Astrocyte (in vitro differentiated cells and primary cell): ENCODE measurements around the gene PCMTD2. TPM values are rescaled to one million over a fixed set of nuclear protein-coding genes. Genes with fewer than 3 reads are reported as not detected.

Experiments used
- DNase-seq: peaks from one replicate; pipeline ENCODE4 v3.0.0-alpha.2; 2010; ENCODE audit warnings: low read depth
- FAIRE-seq: peaks from 2 replicates; lab custom pipeline; 2011; peaks lifted over from hg19 to GRCh38; lab: Jason Lieb, UNC
- H2AFZ ChIP-seq: 2 replicates; pipeline ENCODE4 v1.6.0; 2012; ENCODE audit warnings: low read depth, low read length, inconsistent platforms
- H3K27ac ChIP-seq: 2 replicates; pipeline ENCODE4 v1.5.1; 2011; ENCODE audit warnings: low read depth, low read length, inconsistent platforms
- H3K27me3 ChIP-seq: 2 replicates; pipeline ENCODE4 v1.6.0; 2011; ENCODE audit warnings: low read length, inconsistent platforms; ENCODE audit not compliant: insufficient read depth
- H3K36me3 ChIP-seq: 2 replicates; pipeline ENCODE4 v1.5.1; 2011; ENCODE audit warnings: low read length, inconsistent platforms; ENCODE audit not compliant: insufficient read depth
- H3K4me1 ChIP-seq: 2 replicates; pipeline ENCODE4 v1.5.1; 2011; ENCODE audit warnings: low read length, inconsistent platforms; ENCODE audit not compliant: insufficient read depth
- H3K4me2 ChIP-seq: 2 replicates; pipeline ENCODE4 v1.6.0; 2012; ENCODE audit warnings: low read length, inconsistent platforms
- H3K4me3 ChIP-seq: 2 replicates; pipeline ENCODE4 v1.5.1; 2011; ENCODE audit warnings: low read depth, mild to moderate bottlenecking, low read length, inconsistent platforms; ENCODE audit not compliant: insufficient read depth
- H3K79me2 ChIP-seq: 2 replicates; pipeline ENCODE4 v1.6.0; 2012; ENCODE audit warnings: mild to moderate bottlenecking, low read length, inconsistent platforms; ENCODE audit not compliant: insufficient read depth
- H3K9ac ChIP-seq: 2 replicates; pipeline ENCODE4 v1.6.0; 2012; ENCODE audit warnings: mild to moderate bottlenecking, low read length, inconsistent platforms
- H3K9me3 ChIP-seq: 2 replicates; pipeline ENCODE4 v1.5.1; 2012; ENCODE audit warnings: low read depth, mild to moderate bottlenecking, low read length, inconsistent platforms; ENCODE audit not compliant: insufficient read depth
- H4K20me1 ChIP-seq: 2 replicates; pipeline ENCODE4 v1.6.0; 2012; ENCODE audit warnings: low read length, inconsistent platforms; ENCODE audit not compliant: insufficient read depth
- H3K27ac Mint-ChIP-seq: one replicate; pipeline ENCODE4 v1.8.0; 2021; ENCODE audit warnings: mild to moderate bottlenecking, mixed read lengths; ENCODE audit not compliant: unreplicated experiment
- H3K27me3 Mint-ChIP-seq: one replicate; pipeline ENCODE4 v1.8.0; 2021; ENCODE audit warnings: low read depth, mixed read lengths; ENCODE audit not compliant: unreplicated experiment
- H3K36me3 Mint-ChIP-seq: one replicate; pipeline ENCODE4 v1.8.0; 2021; ENCODE audit warnings: low read depth, mixed read lengths; ENCODE audit not compliant: unreplicated experiment
- H3K4me1 Mint-ChIP-seq: one replicate; pipeline ENCODE4 v1.8.0; 2021; ENCODE audit warnings: low read depth, mixed read lengths; ENCODE audit not compliant: unreplicated experiment
- H3K4me3 Mint-ChIP-seq: one replicate; pipeline ENCODE4 v1.8.0; 2021; ENCODE audit warnings: mild to moderate bottlenecking, moderate library complexity, mixed read lengths; ENCODE audit not compliant: unreplicated experiment
- H3K9me3 Mint-ChIP-seq: one replicate; pipeline ENCODE4 v1.8.0; 2021; ENCODE audit warnings: mild to moderate bottlenecking, mixed read lengths; ENCODE audit not compliant: unreplicated experiment
- CTCF ChIP-seq: IDR thresholded peaks from 2 replicates; pipeline ENCODE4 v1.5.1; 2011; ENCODE audit warnings: low read depth, mild to moderate bottlenecking, inconsistent platforms, low read length, moderate library complexity; ENCODE audit not compliant: insufficient read depth
- EZH2 ChIP-seq: IDR thresholded peaks from 2 replicates; pipeline ENCODE4 v1.6.1; 2012; ENCODE audit warnings: mild to moderate bottlenecking, low read length, inconsistent platforms; ENCODE audit not compliant: insufficient read depth
- total RNA-seq: library from RNA; stranded (reverse); gene quantifications from 2 replicates; pipeline ENCODE4 v1.2.1, GENCODE V29; 2021

PCMTD2 gene
- total RNA-seq, 1 donor from 2014 or later = 40.0 TPM

- peaks cover 3% of the 10 kb centered on the region for H3K27me3 ChIP-seq
- Mint-ChIP-seq H3K4me3 (no peak overlapping the region), H3K36me3 (no peaks in the 10 kb centered on the region), H3K27ac (no peak overlapping the region), H3K4me1 (no peaks in the 10 kb centered on the region), H3K9me3 (peaks cover 8% of the 10 kb centered on the region), H3K27me3 (peaks cover 20% of the 10 kb centered on the region)
- H2AFZ ChIP-seq = no peak overlapping the region
- no peaks in the 10 kb centered on the region for H3K4me1 ChIP-seq
- no peaks in the 10 kb centered on the region for H3K9me3 ChIP-seq
- no peaks in the 10 kb centered on the region for H3K36me3 ChIP-seq
- H3K79me2 ChIP-seq = no peaks in the 10 kb centered on the region
- no peak for FAIRE-seq
- DNase-seq = no peak
- no peak overlapping the region for H3K9ac ChIP-seq
- no peak overlapping the region for H3K4me3 ChIP-seq
- H4K20me1 ChIP-seq = no peaks in the 10 kb centered on the region
- H3K4me2 ChIP-seq = no peak overlapping the region
- no peak for TF ChIP-seq EZH2
- TF ChIP-seq CTCF = no peak
- H3K27ac ChIP-seq = no peak overlapping the region
Observed at GRCh38 chr20:64238115-64238825, 17.3 kb upstream of the PCMTD2 start.

GRCh38 chr20:64238851-64239387 lies 16.6 kb upstream of the PCMTD2 start:
- no peak overlapping the region for H3K4me2 ChIP-seq
- no peaks in the 10 kb centered on the region for H3K9me3 ChIP-seq
- H2AFZ ChIP-seq = no peak overlapping the region
- no peaks in the 10 kb centered on the region for H3K4me1 ChIP-seq
- no peak overlapping the region for H3K4me3 ChIP-seq
- Mint-ChIP-seq H3K9me3 (peaks cover 5% of the 10 kb centered on the region), H3K27ac (no peak overlapping the region), H3K36me3 (no peaks in the 10 kb centered on the region), H3K4me1 (no peaks in the 10 kb centered on the region), H3K27me3 (peaks cover 27% of the 10 kb centered on the region), H3K4me3 (no peak overlapping the region)
- H3K27ac ChIP-seq = no peak overlapping the region
- H3K9ac ChIP-seq = no peak overlapping the region
- H4K20me1 ChIP-seq = no peaks in the 10 kb centered on the region
- no peak for FAIRE-seq
- no peak for DNase-seq
- TF ChIP-seq EZH2 = no peak
- TF ChIP-seq CTCF = no peak
- H3K79me2 ChIP-seq = no peaks in the 10 kb centered on the region
- H3K36me3 ChIP-seq = no peaks in the 10 kb centered on the region
- peaks cover 4% of the 10 kb centered on the region for H3K27me3 ChIP-seq
